HCT116 (cell line): Measurements from ENCODE around the gene MSL1. TPM values are rescaled to one million over a fixed set of nuclear protein-coding genes. Genes with fewer than 3 reads are reported as not detected.

Experiments
- ATAC-seq: fragments of 200-7000 bp; cut with Tn5 transposase; 2 replicates; pipeline ENCODE4 v1.9.1; 2020; ENCODE audit warnings: mild to moderate bottlenecking, moderate library complexity
- BruUV-seq: library from RNA; stranded (reverse); fragments of 400-500 nt; replicated peaks from 2 replicates; lab custom pipeline; 2021; lab: Mats Ljungman, UMichigan
- CTCF ChIA-PET: fragments of 300-600 bp; sonication (Branson Sonifier 250); formaldehyde crosslinking; loops from one replicate; lab custom pipeline; 2021; ENCODE audit warnings: antibody characterized with exemption; lab: Charles Lee
- POLR2A ChIA-PET: fragments of 300-600, 350-600 bp; sonication (Branson Sonifier 250); formaldehyde crosslinking; loops from one replicate; lab custom pipeline; 2021; ENCODE audit warnings: antibody characterized with exemption; lab: Charles Lee
- RAD21 ChIA-PET, 2 experiments: fragments of 300-600 bp; sonication (Branson Sonifier 250); formaldehyde crosslinking; loops; one replicate each; lab custom pipeline; 2023; ENCODE audit warnings: low total read pairs in 2 of 2; ENCODE audit not compliant: uncharacterized antibody in 2 of 2, unreplicated experiment in 2 of 2, low non-redundant PET in 1 of 2; lab: Charles Lee
- DNase-seq: peaks from one replicate; pipeline ENCODE4 v3.0.0-alpha.2; 2010; ENCODE audit warnings: low read depth, low spot score
- H2AFZ ChIP-seq: fragments of 200-600 bp; shearing (Covaris generic), sonication (generic); 2 replicates; pipeline ENCODE4 v1.6.1; 2017; ENCODE audit warnings: low read depth, mixed run types, mixed read lengths, antibody characterized with exemption, low read length; ENCODE audit not compliant: poor library complexity, severe bottlenecking
- H3K27ac ChIP-seq: 2 replicates; pipeline ENCODE4 v1.5.1; 2012; ENCODE audit warnings: low read depth, low read length
- H3K27me3 ChIP-seq: fragments of 200-600 bp; sonication (generic); 2 replicates; pipeline ENCODE4 v1.6.1; 2016; ENCODE audit warnings: mixed run types, low read length, mixed read lengths; ENCODE audit not compliant: insufficient read depth
- H3K36me3 ChIP-seq, 2 experiments: fragments of 200-500 bp in 1 of 2; fragments of 200-600 bp in 1 of 2; sonication (Bioruptor generic) in 1 of 2; sonication (generic) in 1 of 2; 2 replicates each; pipeline versions ENCODE4 v1.5.1 to v1.6.1; 2014 to 2016; ENCODE audit warnings: low read length in 2 of 2, inconsistent platforms in 1 of 2, mixed read lengths in 1 of 2, mixed run types in 1 of 2; ENCODE audit not compliant: insufficient read depth in 2 of 2, control insufficient read depth in 1 of 2
- H3K4me1 ChIP-seq, 2 experiments: fragments of 200-600 bp in 1 of 2; sonication (generic) in 1 of 2; 2 replicates each; pipeline versions ENCODE4 v1.5.1 to v1.6.1; 2012 to 2017; ENCODE audit warnings: low read length in 2 of 2, inconsistent platforms in 1 of 2, mild to moderate bottlenecking in 1 of 2, mixed read lengths in 1 of 2, mixed run types in 1 of 2, moderate library complexity in 1 of 2; ENCODE audit not compliant: insufficient read depth in 2 of 2, control insufficient read depth in 1 of 2
- H3K4me2 ChIP-seq: fragments of 200-600 bp; sonication (generic); 2 replicates; pipeline ENCODE4 v1.6.1; 2017; ENCODE audit warnings: mixed run types, low read length, mixed read lengths
- H3K4me3 ChIP-seq, 2 experiments: fragments of 200-600 bp in 1 of 2; sonication (generic) in 1 of 2; replicated peaks in 1 of 2; 2 replicates each; pipeline ENCODE4 v1.5.1; 2011 to 2016; ENCODE audit warnings: low read length in 2 of 2, control low read depth in 1 of 2, low read depth in 1 of 2, mild to moderate bottlenecking in 1 of 2, mixed read lengths in 1 of 2, mixed run types in 1 of 2
- H3K79me2 ChIP-seq: fragments of 200-600 bp; sonication (generic); 2 replicates; pipeline ENCODE4 v1.6.1; 2017; ENCODE audit warnings: mild to moderate bottlenecking, mixed run types, low read length, moderate library complexity, mixed read lengths; ENCODE audit not compliant: insufficient read depth
- H3K9ac ChIP-seq: fragments of 200-600 bp; sonication (generic); 2 replicates; pipeline ENCODE4 v1.6.1; 2016; ENCODE audit warnings: low read length, mixed read lengths
- H3K9me2 ChIP-seq: fragments of 200-600 bp; sonication (generic), shearing (Covaris generic); 2 replicates; pipeline ENCODE4 v1.6.1; 2017; ENCODE audit warnings: mixed run types, mild to moderate bottlenecking, moderate library complexity; ENCODE audit not compliant: insufficient read depth
- H3K9me3 ChIP-seq, 2 experiments: fragments of 200-500 bp in 1 of 2; fragments of 200-600 bp in 1 of 2; sonication (Bioruptor generic) in 1 of 2; sonication (generic) in 1 of 2; 2 replicates each; pipeline ENCODE4 v1.6.1; 2014 to 2017; ENCODE audit warnings: low read length in 2 of 2, mixed read lengths in 2 of 2, inconsistent platforms in 1 of 2, low read depth in 1 of 2, mild to moderate bottlenecking in 1 of 2, mixed run types in 1 of 2, moderate library complexity in 1 of 2; ENCODE audit not compliant: control insufficient read depth in 1 of 2, insufficient read depth in 1 of 2
- H4K20me1 ChIP-seq: fragments of 200-600 bp; sonication (generic), shearing (Covaris generic); 2 replicates; pipeline ENCODE4 v1.6.1; 2017; ENCODE audit warnings: mixed run types, mild to moderate bottlenecking, moderate library complexity; ENCODE audit not compliant: insufficient read depth
- CBX3 ChIP-seq: IDR thresholded peaks from 2 replicates; pipeline ENCODE4 v1.6.1; 2012; ENCODE audit warnings: low read depth
- CEBPB ChIP-seq: IDR thresholded peaks from 2 replicates; pipeline ENCODE4 v1.6.1; 2012; ENCODE audit warnings: low read depth
- EGR1 ChIP-seq: IDR thresholded peaks from 2 replicates; pipeline ENCODE4 v1.6.1; 2012; ENCODE audit warnings: low read depth
- EZH2 ChIP-seq: fragments of 200-600 bp; sonication (generic); IDR thresholded peaks from 2 replicates; pipeline ENCODE4 v1.6.1; 2017; ENCODE audit warnings: antibody characterized with exemption, mixed run types
- EZH2phosphoT487 ChIP-seq: fragments of 200-600 bp; IDR thresholded peaks from 2 replicates; pipeline ENCODE4 v1.6.1; 2018; ENCODE audit warnings: antibody characterized with exemption, borderline replicate concordance
- FOSL1 ChIP-seq: IDR thresholded peaks from 2 replicates; pipeline ENCODE4 v1.6.1; 2012; ENCODE audit warnings: low read depth
- JUND ChIP-seq: IDR thresholded peaks from 2 replicates; pipeline ENCODE4 v1.6.1; 2012
- POLR2A ChIP-seq: IDR thresholded peaks from 2 replicates; pipeline ENCODE4 v1.7.0; 2011; ENCODE audit warnings: borderline replicate concordance; ENCODE audit not compliant: insufficient read depth, insufficient read length; ENCODE audit errors: extremely low read depth
- POLR2AphosphoS5 ChIP-seq: IDR thresholded peaks from 2 replicates; pipeline ENCODE4 v1.6.1; 2011; ENCODE audit warnings: mild to moderate bottlenecking, low read depth, low read length, moderate library complexity
- RAD21 ChIP-seq: IDR thresholded peaks from 2 replicates; pipeline ENCODE4 v1.6.1; 2012; ENCODE audit warnings: low read depth, mild to moderate bottlenecking
- SIN3A ChIP-seq: IDR thresholded peaks from 2 replicates; pipeline ENCODE4 v1.6.1; 2012; ENCODE audit warnings: low read depth
- SRF ChIP-seq: IDR thresholded peaks from 2 replicates; pipeline ENCODE4 v1.6.1; 2012; ENCODE audit warnings: low read depth
- TCF7L2 ChIP-seq: IDR thresholded peaks from 2 replicates; pipeline ENCODE4 v1.7.0; 2011; ENCODE audit warnings: borderline replicate concordance, inconsistent platforms; ENCODE audit not compliant: insufficient read depth, insufficient read length; ENCODE audit errors: extremely low read depth
- YY1 ChIP-seq: IDR thresholded peaks from 2 replicates; pipeline ENCODE4 v1.6.1; 2011; ENCODE audit warnings: low read length, low read depth, moderate library complexity, mild to moderate bottlenecking; ENCODE audit not compliant: insufficient replicate concordance; ENCODE audit errors: extremely low read depth
- ZFX ChIP-seq: fragments of 450-650 bp; IDR thresholded peaks from 2 replicates; pipeline ENCODE4 v1.6.1; 2017
- ZNF274 ChIP-seq: fragments of 200-500 bp; sonication (Bioruptor generic); IDR thresholded peaks from 2 replicates; pipeline ENCODE4 v1.6.1; 2014; ENCODE audit warnings: mild to moderate bottlenecking, low read depth, low read length, inconsistent platforms
- intact Hi-C: fragments of 100-400 bp; cut with micrococcal nuclease; formaldehyde crosslinking; loops from 2 replicates; pipeline ENCODE4 v1.10.0; 2022
- total RNA-seq: library from RNA; stranded (reverse); gene quantifications from one replicate; pipeline ENCODE4 v1.2.1, GENCODE V29; 2021; ENCODE audit not compliant: unreplicated experiment
- TF ChIP-seq, protein P1 (sequence below): IDR thresholded peaks from 2 replicates; pipeline ENCODE4 v1.6.1; 2012; ENCODE audit warnings: low read depth
- TF ChIP-seq, protein P2 (sequence below): IDR thresholded peaks from 2 replicates; pipeline ENCODE4 v1.6.1; 2012

MSL1 gene
- total RNA-seq, 1 experiment from 2014 or later, result 67.2 TPM

GRCh38 chr17:40115101-40115436 is 6.7 kb upstream of the MSL1 start:
- RAD21 ChIA-PET, result no interaction called here
- no TSS peak for BruUV-seq
- H3K27ac ChIP-seq, result peak overlapping the region; percentile 71

DNA sequence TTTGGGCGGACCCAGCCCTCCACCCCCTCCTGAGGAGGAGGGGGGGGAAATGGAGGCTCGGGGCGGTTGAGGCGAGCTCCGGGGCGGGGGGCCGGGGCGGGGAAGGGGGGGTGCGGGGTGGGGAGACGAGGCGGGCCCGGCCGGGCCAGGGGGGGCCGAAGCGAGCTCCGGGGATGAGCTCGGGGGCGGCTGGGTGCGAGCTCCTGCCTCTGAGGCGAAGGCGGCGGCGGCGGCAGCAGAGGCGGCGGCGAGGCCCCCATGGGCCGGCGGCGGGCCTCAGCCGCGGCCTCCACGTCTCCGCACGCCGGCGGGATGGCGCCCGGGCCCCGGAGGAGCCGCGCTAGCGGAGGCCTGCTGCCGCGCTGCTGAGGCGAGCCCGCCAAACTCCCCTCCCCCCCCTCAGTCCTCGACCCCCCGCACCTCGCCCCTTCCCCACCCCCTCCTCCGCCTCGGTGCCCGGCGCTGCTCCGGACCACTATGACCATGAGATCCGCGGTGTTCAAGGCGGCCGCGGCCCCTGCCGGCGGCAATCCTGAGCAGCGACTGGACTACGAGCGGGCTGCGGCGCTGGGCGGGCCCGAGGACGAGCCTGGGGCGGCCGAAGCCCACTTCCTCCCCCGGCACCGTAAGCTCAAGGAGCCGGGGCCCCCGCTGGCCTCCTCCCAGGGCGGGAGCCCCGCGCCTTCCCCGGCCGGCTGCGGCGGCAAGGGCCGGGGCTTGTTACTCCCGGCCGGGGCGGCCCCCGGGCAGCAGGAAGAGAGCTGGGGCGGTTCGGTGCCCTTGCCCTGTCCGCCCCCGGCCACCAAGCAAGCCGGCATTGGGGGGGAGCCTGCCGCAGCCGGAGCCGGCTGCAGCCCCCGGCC is 596 bp downstream of the MSL1 start:
- Histone ChIP-seq H2AFZ (no peak overlapping the region), H3K4me3 (peak overlapping the region; percentile 70 to 86), H3K4me2 (peak overlapping the region; percentile 86), H3K4me1 (peaks cover 7 to 27% of the 10 kb centered on the region in 2 experiments; a peak in 3 of 4 replicates), H3K79me2 (peaks cover 59% of the 10 kb centered on the region), H3K36me3 (peaks cover 10 to 18% of the 10 kb centered on the region in 2 experiments), H3K27ac (peak overlapping the region; percentile 97), H3K9me2 (no peaks in the 10 kb centered on the region), H3K27me3 (no peaks in the 10 kb centered on the region), H3K9ac (peak overlapping the region; percentile 93), H3K9me3 (no peaks in the 10 kb centered on the region), H4K20me1 (no peaks in the 10 kb centered on the region)
- RAD21 ChIA-PET, result interaction anchor here in 1 of 2 experiments (0.8 kb wide), 1 partner anchor 48 kb away, joined by 4 read pairs; no protein-coding TSS in a partner anchor
- TF ChIP-seq EZH2 (no peak), FOSL1 (no peak), CEBPB (no peak), POLR2AphosphoS5 (no peak; the same call in 1 of the 2 replicates), YY1 (no peak), TCF7L2 (peak; percentile 4), ZFX (peak; percentile 84)
- TF ChIP-seq, protein P1, sequence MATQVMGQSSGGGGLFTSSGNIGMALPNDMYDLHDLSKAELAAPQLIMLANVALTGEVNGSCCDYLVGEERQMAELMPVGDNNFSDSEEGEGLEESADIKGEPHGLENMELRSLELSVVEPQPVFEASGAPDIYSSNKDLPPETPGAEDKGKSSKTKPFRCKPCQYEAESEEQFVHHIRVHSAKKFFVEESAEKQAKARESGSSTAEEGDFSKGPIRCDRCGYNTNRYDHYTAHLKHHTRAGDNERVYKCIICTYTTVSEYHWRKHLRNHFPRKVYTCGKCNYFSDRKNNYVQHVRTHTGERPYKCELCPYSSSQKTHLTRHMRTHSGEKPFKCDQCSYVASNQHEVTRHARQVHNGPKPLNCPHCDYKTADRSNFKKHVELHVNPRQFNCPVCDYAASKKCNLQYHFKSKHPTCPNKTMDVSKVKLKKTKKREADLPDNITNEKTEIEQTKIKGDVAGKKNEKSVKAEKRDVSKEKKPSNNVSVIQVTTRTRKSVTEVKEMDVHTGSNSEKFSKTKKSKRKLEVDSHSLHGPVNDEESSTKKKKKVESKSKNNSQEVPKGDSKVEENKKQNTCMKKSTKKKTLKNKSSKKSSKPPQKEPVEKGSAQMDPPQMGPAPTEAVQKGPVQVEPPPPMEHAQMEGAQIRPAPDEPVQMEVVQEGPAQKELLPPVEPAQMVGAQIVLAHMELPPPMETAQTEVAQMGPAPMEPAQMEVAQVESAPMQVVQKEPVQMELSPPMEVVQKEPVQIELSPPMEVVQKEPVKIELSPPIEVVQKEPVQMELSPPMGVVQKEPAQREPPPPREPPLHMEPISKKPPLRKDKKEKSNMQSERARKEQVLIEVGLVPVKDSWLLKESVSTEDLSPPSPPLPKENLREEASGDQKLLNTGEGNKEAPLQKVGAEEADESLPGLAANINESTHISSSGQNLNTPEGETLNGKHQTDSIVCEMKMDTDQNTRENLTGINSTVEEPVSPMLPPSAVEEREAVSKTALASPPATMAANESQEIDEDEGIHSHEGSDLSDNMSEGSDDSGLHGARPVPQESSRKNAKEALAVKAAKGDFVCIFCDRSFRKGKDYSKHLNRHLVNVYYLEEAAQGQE, result no peak
- ATAC-seq (peak; percentile 54), DNase-seq (no peak)
- POLR2A ChIA-PET, result interaction anchor here (2.1 to 2.6 kb wide), 4 partner anchors 9 to 22 kb away, joined by 9 to 16 read pairs (median 10); partner anchors contain the start of genes CASC3 and NR1D1
- intact Hi-C loops, result no loop called here
- CTCF ChIA-PET, result interaction anchor here (0.7 to 1.9 kb wide), 2 partner anchors 9 to 124 kb away, joined by 4 to 16 read pairs; no protein-coding TSS in a partner anchor
- no TSS peak for BruUV-seq

More at GRCh38 chr17:40115101-40115436, 6.7 kb upstream of the MSL1 start:
- DNase-seq (no peak), ATAC-seq (no peak)
- Histone ChIP-seq H3K9ac (no peak overlapping the region), H3K9me2 (no peaks in the 10 kb centered on the region), H3K27me3 (no peaks in the 10 kb centered on the region), H3K9me3 (no peaks in the 10 kb centered on the region), H3K4me2 (peak overlapping the region; percentile 75), H3K36me3 (no peaks in the 10 kb centered on the region), H2AFZ (no peak overlapping the region), H3K79me2 (peaks cover 1% of the 10 kb centered on the region; the same call in 1 of the 2 replicates), H4K20me1 (no peaks in the 10 kb centered on the region), H3K4me1 (peaks cover 47 to 53% of the 10 kb centered on the region in 2 experiments), H3K4me3 (no peak overlapping the region)
- TF ChIP-seq EZH2phosphoT487 (no peak), POLR2AphosphoS5 (no peak), SRF (no peak), POLR2A (no peak), RAD21 (no peak), CBX3 (no peak), ZNF274 (no peak), SIN3A (no peak), EGR1 (no peak), JUND (no peak), FOSL1 (no peak)
- TF ChIP-seq, protein P2, sequence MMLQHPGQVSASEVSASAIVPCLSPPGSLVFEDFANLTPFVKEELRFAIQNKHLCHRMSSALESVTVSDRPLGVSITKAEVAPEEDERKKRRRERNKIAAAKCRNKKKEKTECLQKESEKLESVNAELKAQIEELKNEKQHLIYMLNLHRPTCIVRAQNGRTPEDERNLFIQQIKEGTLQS, result no peak
- intact Hi-C loops, result no loop called here
- ChIA-PET CTCF (interaction anchor here (2.7 kb wide), 1 partner anchor 25 kb away, joined by 8 read pairs; the partner anchor contains the start of gene CASC3), POLR2A (interaction anchor here (0.5 to 1.1 kb wide), 3 partner anchors 24 to 116 kb away, joined by 3 to 4 read pairs (median 3); no protein-coding TSS in a partner anchor)
